Keratinocyte (primary cell): Measurements from ENCODE around the gene OR52W1. TPM values are rescaled to one million over a fixed set of nuclear protein-coding genes. Genes with fewer than 3 reads are reported as not detected.

Experiments
- DNase-seq: peaks from one replicate; pipeline ENCODE4 v3.0.0-alpha.2; 2011; ENCODE audit warnings: low read depth, missing footprints, low spot score
- FAIRE-seq: peaks from 2 replicates; lab custom pipeline; 2011; peaks lifted over from hg19 to GRCh38; lab: Jason Lieb, UNC
- H2AFZ ChIP-seq: 2 replicates; pipeline ENCODE4 v1.6.0; 2012; ENCODE audit warnings: low read length, control low read depth, inconsistent platforms; ENCODE audit not compliant: control insufficient read depth
- H3K27ac ChIP-seq: 2 replicates; pipeline ENCODE4 v1.5.1; 2011; ENCODE audit warnings: low read length; ENCODE audit not compliant: control insufficient read depth, insufficient read depth
- H3K27me3 ChIP-seq: 3 replicates; pipeline ENCODE4 v1.6.0; 2011; ENCODE audit warnings: low read length; ENCODE audit not compliant: control insufficient read depth, insufficient read depth; ENCODE audit errors: extremely low read depth
- H3K36me3 ChIP-seq, 2 experiments: 2 replicates in 1 of 2; 3 replicates in 1 of 2; pipeline ENCODE4 v1.5.1; 2011; ENCODE audit warnings: low read length in 2 of 2, mild to moderate bottlenecking in 1 of 2; ENCODE audit not compliant: control insufficient read depth in 2 of 2, insufficient read depth in 2 of 2; ENCODE audit errors: extremely low read depth in 1 of 2
- H3K4me1 ChIP-seq: 3 replicates; pipeline ENCODE4 v1.5.1; 2011; ENCODE audit warnings: low read length; ENCODE audit not compliant: control insufficient read depth, insufficient read depth; ENCODE audit errors: extremely low read depth
- H3K4me2 ChIP-seq: 3 replicates; pipeline ENCODE4 v1.6.0; 2011; ENCODE audit warnings: low read depth, low read length; ENCODE audit not compliant: control insufficient read depth, insufficient read depth; ENCODE audit errors: extremely low read depth
- H3K4me3 ChIP-seq, 3 experiments: fragments of 200-600 bp in 1 of 3; sonication (generic) in 1 of 3; 2 replicates in 2 of 3; 3 replicates in 1 of 3; pipeline ENCODE4 v1.5.1; 2011 to 2016; ENCODE audit warnings: low read length in 3 of 3, mild to moderate bottlenecking in 3 of 3, control low read depth in 2 of 3, inconsistent platforms in 1 of 3, low read depth in 1 of 3, mixed read lengths in 1 of 3, mixed run types in 1 of 3, moderate library complexity in 1 of 3; ENCODE audit not compliant: control insufficient read depth in 2 of 3, insufficient read depth in 2 of 3; ENCODE audit errors: extremely low read depth in 1 of 3
- H3K79me2 ChIP-seq: 2 replicates; pipeline ENCODE4 v1.6.0; 2012; ENCODE audit warnings: low read length; ENCODE audit not compliant: control insufficient read depth, insufficient read depth
- H3K9ac ChIP-seq: 3 replicates; pipeline ENCODE4 v1.6.0; 2011; ENCODE audit warnings: low read length; ENCODE audit not compliant: control insufficient read depth, insufficient read depth; ENCODE audit errors: extremely low read depth
- H3K9me1 ChIP-seq: 3 replicates; pipeline ENCODE4 v1.6.0; 2011; ENCODE audit warnings: low read length; ENCODE audit not compliant: control insufficient read depth, insufficient read depth; ENCODE audit errors: extremely low read depth
- H3K9me3 ChIP-seq: 2 replicates; pipeline ENCODE4 v1.5.1; 2012; ENCODE audit warnings: low read depth, low read length; ENCODE audit not compliant: control insufficient read depth
- H4K20me1 ChIP-seq: 3 replicates; pipeline ENCODE4 v1.6.0; 2011; ENCODE audit warnings: low read length; ENCODE audit not compliant: control insufficient read depth, insufficient read depth; ENCODE audit errors: extremely low read depth
- CTCF ChIP-seq, 3 experiments: IDR thresholded peaks in 1 of 3; conservative IDR thresholded peaks in 1 of 3; optimal IDR thresholded peaks in 1 of 3; 2 replicates in 2 of 3; 3 replicates in 1 of 3; pipeline versions ENCODE3 to v1.5.1; 2011; ENCODE audit warnings: low read length in 3 of 3, mild to moderate bottlenecking in 3 of 3, moderate library complexity in 2 of 3, control low read depth in 1 of 3, inconsistent platforms in 1 of 3; ENCODE audit not compliant: insufficient read depth in 2 of 3; ENCODE audit errors: extremely low read depth in 1 of 3
- EZH2 ChIP-seq: IDR thresholded peaks from one replicate; pipeline ENCODE4 v1.6.1; 2012; ENCODE audit warnings: inconsistent platforms, mild to moderate bottlenecking, low read length, moderate library complexity
- dilution Hi-C: fragments of 300-500 bp; cut with MboI; formaldehyde crosslinking; loops from one replicate; pipeline ENCODE4 v1.7.0; 2020; ENCODE audit warnings: low sequenced_read_pairs; ENCODE audit not compliant: extremely low pct_ligation_motif_present
- polyA plus RNA-seq, 5 experiments: library from polyadenylated mRNA; depleted of rRNA in 3 of 5; stranded (reverse) in 3 of 5; stranded (forward) in 1 of 5; unstranded in 1 of 5; fragments of >200 nt; gene quantifications; 1 replicate in 1 of 5; 2 replicates in 3 of 5; 3 replicates in 1 of 5; pipeline versions ENCODE4 v1.2.1 to v1.2.3, GENCODE V29; 2011 to 2012; ENCODE audit warnings: missing spikeins in 2 of 5, low read depth in 1 of 5, low replicate concordance in 1 of 5

OR52W1 gene
- polyA plus RNA-seq, 1 donor (not counting 4 experiments of a cell fraction or from before 2014, with no cell fraction given) = not detected

DNA sequence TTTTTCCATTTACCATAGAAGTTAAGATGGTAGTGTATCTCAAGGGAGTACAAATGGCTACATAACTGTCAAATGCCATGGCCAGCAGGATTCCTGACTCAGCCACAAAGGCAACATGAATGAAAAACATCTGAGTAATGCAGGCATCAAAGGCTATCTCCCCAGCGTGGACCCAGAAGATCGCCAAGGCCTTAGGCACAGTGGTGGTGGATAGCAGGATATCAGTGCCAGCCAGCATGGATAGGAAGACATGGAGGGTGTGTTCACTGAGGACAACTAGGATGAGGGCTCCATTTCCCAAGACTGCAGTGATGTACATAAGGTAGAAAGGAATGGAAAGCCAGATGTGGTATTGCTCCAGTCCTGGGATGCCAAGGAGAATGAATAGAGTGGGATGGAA lies 46.9 kb upstream of the OR52W1 start:
- Histone ChIP-seq H3K4me3 (no peak overlapping the region), H3K79me2 (no peaks in the 10 kb centered on the region), H3K36me3 (no peaks in the 10 kb centered on the region), H3K9me1 (no peaks in the 10 kb centered on the region), H3K4me2 (no peak overlapping the region), H3K4me1 (no peaks in the 10 kb centered on the region), H2AFZ (no peak overlapping the region), H3K9ac (no peak overlapping the region), H4K20me1 (no peaks in the 10 kb centered on the region), H3K27ac (no peak overlapping the region), H3K9me3 (no peaks in the 10 kb centered on the region), H3K27me3 (no peaks in the 10 kb centered on the region)
- dilution Hi-C loops = no loop called here
- DNase-seq = no peak
- no peak for TF ChIP-seq CTCF (optimal IDR thresholded peaks at IDR 0.05 in 1 of 3, IDR thresholded peaks at IDR 0.05 in 1 of 3, conservative IDR thresholded peaks at IDR 0.05 in 1 of 3; ENCODE audit: extremely low read depth in 1 of 3, insufficient read depth in 2 of 3, low read length in 3 of 3)
- no peak for TF ChIP-seq EZH2
- FAIRE-seq = no peak

- Histone ChIP-seq H4K20me1 (no peaks in the 10 kb centered on the region), H3K79me2 (no peaks in the 10 kb centered on the region), H3K4me2 (no peak overlapping the region), H3K4me3 (no peak overlapping the region), H3K9me3 (no peaks in the 10 kb centered on the region), H3K4me1 (no peaks in the 10 kb centered on the region), H2AFZ (no peak overlapping the region), H3K9me1 (no peaks in the 10 kb centered on the region), H3K36me3 (no peaks in the 10 kb centered on the region), H3K27me3 (no peaks in the 10 kb centered on the region), H3K27ac (no peak overlapping the region), H3K9ac (no peak overlapping the region)
- FAIRE-seq = no peak
- no peak for DNase-seq
- dilution Hi-C loops = no loop called here
- no peak for TF ChIP-seq EZH2
- no peak for TF ChIP-seq CTCF (optimal IDR thresholded peaks at IDR 0.05 in 1 of 3, IDR thresholded peaks at IDR 0.05 in 1 of 3, conservative IDR thresholded peaks at IDR 0.05 in 1 of 3; ENCODE audit: extremely low read depth in 1 of 3, insufficient read depth in 2 of 3, low read length in 3 of 3)
Measured at GRCh38 chr11:6156628-6157359, 42.2 kb upstream of the OR52W1 start.
